ENCODE results near the gene NMNAT3.

DNA sequence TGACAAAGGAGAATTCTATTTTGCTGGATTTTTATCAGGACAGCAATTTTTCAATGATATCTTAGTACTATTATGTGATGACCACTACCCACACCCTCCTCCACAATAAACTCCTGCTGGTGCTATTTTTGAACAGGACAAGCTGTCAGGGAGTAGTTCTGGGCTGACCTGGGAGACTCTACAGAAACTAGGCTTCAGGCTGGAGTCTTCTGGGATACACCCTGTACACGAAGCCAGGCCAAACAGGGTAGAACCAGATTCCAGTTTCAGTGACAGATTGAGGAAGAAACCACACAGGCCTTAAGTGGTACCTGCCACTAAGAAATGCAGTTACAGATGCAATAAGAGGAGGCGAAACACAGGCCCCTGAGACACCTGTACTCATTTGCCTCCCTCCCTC, 12.8 kb downstream of the NMNAT3 start:
- TF ChIP-seq, protein P1, sequence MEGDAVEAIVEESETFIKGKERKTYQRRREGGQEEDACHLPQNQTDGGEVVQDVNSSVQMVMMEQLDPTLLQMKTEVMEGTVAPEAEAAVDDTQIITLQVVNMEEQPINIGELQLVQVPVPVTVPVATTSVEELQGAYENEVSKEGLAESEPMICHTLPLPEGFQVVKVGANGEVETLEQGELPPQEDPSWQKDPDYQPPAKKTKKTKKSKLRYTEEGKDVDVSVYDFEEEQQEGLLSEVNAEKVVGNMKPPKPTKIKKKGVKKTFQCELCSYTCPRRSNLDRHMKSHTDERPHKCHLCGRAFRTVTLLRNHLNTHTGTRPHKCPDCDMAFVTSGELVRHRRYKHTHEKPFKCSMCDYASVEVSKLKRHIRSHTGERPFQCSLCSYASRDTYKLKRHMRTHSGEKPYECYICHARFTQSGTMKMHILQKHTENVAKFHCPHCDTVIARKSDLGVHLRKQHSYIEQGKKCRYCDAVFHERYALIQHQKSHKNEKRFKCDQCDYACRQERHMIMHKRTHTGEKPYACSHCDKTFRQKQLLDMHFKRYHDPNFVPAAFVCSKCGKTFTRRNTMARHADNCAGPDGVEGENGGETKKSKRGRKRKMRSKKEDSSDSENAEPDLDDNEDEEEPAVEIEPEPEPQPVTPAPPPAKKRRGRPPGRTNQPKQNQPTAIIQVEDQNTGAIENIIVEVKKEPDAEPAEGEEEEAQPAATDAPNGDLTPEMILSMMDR (optimal IDR thresholded peaks at IDR 0.05 in 1 of 3, IDR thresholded peaks at IDR 0.05 in 1 of 3, conservative IDR thresholded peaks at IDR 0.05 in 1 of 3; ENCODE audit: extremely low read depth in 1 of 3, insufficient read depth in 2 of 3, low read length in 3 of 3): no peak
- TF ChIP-seq EZH2 (IDR thresholded peaks at IDR 0.05; ENCODE audit: low read length): no peak

Data from keratinocyte (primary cell).